ENCODE results near the gene TAS2R14.

TAS2R14 gene

GRCh38 chr12:10926269-10926668 is 12.8 kb downstream of the TAS2R14 start:
- TF ChIP-seq, protein P1, sequence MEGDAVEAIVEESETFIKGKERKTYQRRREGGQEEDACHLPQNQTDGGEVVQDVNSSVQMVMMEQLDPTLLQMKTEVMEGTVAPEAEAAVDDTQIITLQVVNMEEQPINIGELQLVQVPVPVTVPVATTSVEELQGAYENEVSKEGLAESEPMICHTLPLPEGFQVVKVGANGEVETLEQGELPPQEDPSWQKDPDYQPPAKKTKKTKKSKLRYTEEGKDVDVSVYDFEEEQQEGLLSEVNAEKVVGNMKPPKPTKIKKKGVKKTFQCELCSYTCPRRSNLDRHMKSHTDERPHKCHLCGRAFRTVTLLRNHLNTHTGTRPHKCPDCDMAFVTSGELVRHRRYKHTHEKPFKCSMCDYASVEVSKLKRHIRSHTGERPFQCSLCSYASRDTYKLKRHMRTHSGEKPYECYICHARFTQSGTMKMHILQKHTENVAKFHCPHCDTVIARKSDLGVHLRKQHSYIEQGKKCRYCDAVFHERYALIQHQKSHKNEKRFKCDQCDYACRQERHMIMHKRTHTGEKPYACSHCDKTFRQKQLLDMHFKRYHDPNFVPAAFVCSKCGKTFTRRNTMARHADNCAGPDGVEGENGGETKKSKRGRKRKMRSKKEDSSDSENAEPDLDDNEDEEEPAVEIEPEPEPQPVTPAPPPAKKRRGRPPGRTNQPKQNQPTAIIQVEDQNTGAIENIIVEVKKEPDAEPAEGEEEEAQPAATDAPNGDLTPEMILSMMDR (IDR thresholded peaks at IDR 0.05; ENCODE audit: insufficient read depth, low read depth, low read length, missing control alignments), result no peak

GRCh38 chr12:10919809-10920208 is 19.3 kb downstream of the TAS2R14 start:
- DNase-seq (ENCODE audit: low read depth), result no peak
- H3K4me3 ChIP-seq (ENCODE audit: low read depth, low read length), result no peak overlapping the region
- TF ChIP-seq, protein P1 (IDR thresholded peaks at IDR 0.05; ENCODE audit: insufficient read depth, low read depth, low read length, missing control alignments), result no peak

More at GRCh38 chr12:10926269-10926668, 12.8 kb downstream of the TAS2R14 start:
- no peak for DNase-seq (ENCODE audit: low read depth)
- no peak overlapping the region for H3K4me3 ChIP-seq (ENCODE audit: low read depth, low read length)

GRCh38 chr12:10910380-10910779 is 28.7 kb downstream of the TAS2R14 start:
- no peak overlapping the region for H3K4me3 ChIP-seq (ENCODE audit: low read depth, low read length)
- TF ChIP-seq, protein P1 (IDR thresholded peaks at IDR 0.05; ENCODE audit: insufficient read depth, low read depth, low read length, missing control alignments), result no peak
- no peak for DNase-seq (ENCODE audit: low read depth)

GRCh38 chr12:10909462-10909861 is 29.6 kb downstream of the TAS2R14 start, which contains the start of gene TAS2R13:
TSS of gene TAS2R13 (minus strand) at chr12:10909562. CDS start at chr12:10909298, 264 bp downstream.
- no peak for DNase-seq (ENCODE audit: low read depth)
- H3K4me3 ChIP-seq (ENCODE audit: low read depth, low read length), result no peak within 1 kb of the TSS
- TF ChIP-seq, protein P1 (IDR thresholded peaks at IDR 0.05; ENCODE audit: insufficient read depth, low read depth, low read length, missing control alignments), result no peak

DNA sequence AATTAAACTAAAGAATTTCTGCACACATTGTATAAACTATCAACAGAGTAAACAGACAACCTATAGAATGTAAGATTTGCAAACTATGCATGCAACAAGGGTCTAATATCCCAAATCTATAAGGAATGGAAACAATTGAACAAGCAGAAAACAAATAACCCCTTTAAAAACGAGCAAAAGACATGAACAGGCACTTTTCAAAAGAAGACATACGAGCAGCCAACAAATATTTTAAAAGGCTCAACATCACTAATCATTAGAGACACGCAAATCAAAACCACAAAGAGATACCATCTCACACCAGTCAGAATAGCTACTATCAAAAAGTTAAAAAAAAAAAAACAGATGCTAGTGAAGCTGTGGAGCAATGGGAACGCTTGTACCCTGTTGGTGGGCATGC is 34.4 kb downstream of the TAS2R14 start:
- TF ChIP-seq, protein P1 (IDR thresholded peaks at IDR 0.05; ENCODE audit: insufficient read depth, low read depth, low read length, missing control alignments), result no peak
- DNase-seq (ENCODE audit: low read depth), result no peak
- no peak overlapping the region for H3K4me3 ChIP-seq (ENCODE audit: low read depth, low read length)

GRCh38 chr12:10901427-10901826 is 37.6 kb downstream of the TAS2R14 start:
- H3K4me3 ChIP-seq (ENCODE audit: low read depth, low read length), result no peak overlapping the region
- DNase-seq (ENCODE audit: low read depth), result no peak
- TF ChIP-seq, protein P1 (IDR thresholded peaks at IDR 0.05; ENCODE audit: insufficient read depth, low read depth, low read length, missing control alignments), result no peak

DNA sequence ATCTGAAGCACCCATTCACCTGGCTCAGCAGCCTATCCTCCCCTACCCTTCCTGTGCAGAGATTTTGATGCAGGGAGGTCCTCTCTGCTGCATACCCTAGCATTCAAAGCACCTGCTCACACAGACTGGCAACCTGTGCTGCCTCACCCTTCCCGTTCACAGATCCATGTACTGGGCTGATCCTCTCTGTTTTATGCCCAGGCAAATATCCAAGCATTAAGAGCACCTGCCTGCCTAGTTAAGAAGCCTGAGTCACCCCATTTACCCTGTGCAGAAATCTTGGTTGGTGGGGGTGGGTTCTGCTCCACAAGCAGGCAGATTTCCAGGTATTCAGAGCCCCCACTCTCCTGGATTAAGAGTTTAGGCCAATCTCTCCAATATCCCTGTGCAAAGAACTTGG is 38.1 kb downstream of the TAS2R14 start:
- no peak for DNase-seq (ENCODE audit: low read depth)
- H3K4me3 ChIP-seq (ENCODE audit: low read depth, low read length), result no peak overlapping the region
- TF ChIP-seq, protein P1 (IDR thresholded peaks at IDR 0.05; ENCODE audit: insufficient read depth, low read depth, low read length, missing control alignments), result no peak

Data from GM12865 (cell line).